Activated T-cell treated with anti-CD3 and anti-CD28 coated beads for 4 hours (primary cell): Measurements from ENCODE around the gene SEL1L.
"Not testable (repeated sequence)": the region's sequence is repeated elsewhere in the genome, so short reads cannot be mapped to it uniquely, and the experiment has no call there.

Experiments
- DNase-seq: peaks from one replicate; pipeline ENCODE4 v3.0.0-alpha.2; 2020

The SEL1L gene

DNA sequence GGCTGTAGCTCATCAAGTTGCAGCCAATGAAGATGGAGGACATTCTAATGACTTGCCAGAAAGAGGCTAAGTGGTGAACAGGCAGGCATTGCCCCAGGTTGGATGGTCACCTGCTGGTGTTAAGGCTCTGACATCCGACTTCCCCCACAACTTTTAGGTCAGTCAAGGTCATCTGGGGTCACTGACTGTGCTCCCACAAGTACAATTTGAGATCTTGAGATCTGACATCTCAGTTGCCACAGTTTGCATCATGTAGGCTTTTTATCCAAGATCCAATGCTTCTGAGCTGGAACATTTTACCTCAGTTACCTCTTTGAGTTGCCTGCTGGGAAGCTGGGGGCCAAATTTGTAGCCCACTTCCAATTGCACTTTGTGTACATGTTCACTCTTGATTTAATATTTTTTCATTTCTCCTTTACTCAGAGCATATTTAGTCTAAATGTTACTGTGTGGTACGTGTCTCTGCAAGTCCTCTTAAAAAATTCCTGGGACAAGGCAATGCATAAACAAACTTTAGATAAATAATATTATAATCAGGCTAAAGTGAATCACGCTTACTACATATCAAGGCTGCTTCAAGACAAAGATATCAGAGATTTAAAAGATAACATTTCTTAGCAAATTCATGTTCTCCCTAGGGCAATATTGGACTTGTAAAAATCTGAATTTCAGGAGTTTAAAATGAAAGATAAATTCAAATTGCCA is 61.4 kb downstream of the SEL1L start:
- no peak for DNase-seq

DNA sequence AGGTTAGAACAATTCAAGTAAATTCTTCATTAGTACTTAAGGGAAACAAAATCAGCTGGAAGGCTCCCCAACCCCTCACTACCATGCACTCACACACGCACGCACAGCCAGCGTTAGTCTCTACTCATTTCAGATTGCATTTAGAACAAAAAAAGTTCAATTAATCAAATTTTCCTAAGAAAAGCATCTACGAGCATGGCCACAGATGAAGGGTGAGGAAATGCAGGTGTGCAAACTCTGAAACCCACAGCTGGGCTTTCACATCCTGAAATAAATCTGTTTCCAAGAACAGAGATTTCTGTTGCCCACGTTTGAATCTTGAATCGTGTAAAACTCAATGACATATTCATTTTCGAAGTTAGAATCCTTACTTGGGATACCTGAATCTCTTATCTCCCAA is 62.6 kb downstream of the SEL1L start:
- DNase-seq: no peak

DNA sequence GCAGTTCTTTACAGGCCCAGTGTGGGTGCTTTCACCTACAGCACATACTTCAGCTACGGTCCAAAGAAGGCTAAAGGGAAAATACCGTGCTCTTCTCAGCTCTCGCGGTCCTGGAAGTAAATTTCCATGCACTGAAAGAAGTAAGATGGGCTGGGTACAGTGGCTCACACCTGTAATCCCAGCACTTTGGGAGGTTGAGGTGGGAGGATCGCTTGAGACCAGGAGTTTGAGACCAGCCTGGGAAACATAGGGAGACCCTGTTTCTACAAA is 63.2 kb downstream of the SEL1L start:
- not testable (repeated sequence) for DNase-seq

DNA sequence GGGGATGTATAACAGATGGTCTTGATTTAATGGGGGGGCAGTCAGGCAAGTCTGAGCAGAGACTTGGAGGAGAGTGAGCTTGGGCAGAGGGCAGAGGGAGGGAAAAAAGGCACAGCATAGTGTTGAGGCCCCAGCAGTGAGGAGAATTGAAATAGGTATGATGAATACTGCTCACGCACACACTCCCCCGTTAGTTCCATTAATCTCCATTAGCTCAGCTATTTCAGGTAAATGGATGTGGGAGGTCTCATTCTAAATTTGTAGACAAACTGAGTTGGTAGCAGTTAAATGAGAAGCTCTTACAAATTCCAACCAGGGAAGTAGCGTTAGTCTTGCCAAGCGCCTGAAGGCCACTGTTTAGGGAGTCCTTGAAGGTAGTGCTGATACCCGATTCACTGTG is 66.8 kb downstream of the SEL1L start:
- no peak for DNase-seq

DNA sequence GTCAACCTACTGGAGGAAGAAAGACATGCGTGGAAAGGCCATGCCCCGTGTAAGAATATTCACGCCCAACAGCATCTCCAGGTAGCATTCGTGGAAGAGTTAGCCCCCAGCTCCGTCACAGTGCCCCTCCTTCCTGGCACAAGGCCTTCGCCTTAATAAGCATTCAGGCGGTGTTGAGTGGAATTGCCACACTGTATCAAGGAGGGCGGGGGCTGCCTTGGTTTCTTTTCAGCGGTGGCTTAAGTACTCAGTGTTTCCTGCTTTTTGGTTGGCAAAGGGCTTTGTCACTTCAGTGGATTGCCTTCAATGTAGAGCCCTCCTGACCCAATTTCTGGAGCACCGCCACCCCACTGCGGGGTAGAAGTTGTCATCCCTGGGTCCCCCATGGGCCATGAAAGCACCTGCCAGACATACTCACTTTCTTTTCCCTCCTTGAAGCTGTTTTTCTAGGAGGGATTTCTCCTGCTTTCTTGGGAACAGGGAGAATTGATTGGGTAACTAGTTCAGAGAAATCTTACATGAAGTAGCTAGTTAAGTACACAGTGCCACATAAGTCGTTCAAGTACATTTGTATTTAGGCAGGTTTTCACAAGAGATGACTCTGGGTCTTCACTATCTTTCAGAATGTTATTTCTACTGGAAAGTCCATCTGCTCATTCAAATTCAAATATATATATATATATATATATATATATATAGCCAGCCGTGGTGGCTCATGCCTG is 68.0 kb downstream of the SEL1L start:
- no peak for DNase-seq

DNA sequence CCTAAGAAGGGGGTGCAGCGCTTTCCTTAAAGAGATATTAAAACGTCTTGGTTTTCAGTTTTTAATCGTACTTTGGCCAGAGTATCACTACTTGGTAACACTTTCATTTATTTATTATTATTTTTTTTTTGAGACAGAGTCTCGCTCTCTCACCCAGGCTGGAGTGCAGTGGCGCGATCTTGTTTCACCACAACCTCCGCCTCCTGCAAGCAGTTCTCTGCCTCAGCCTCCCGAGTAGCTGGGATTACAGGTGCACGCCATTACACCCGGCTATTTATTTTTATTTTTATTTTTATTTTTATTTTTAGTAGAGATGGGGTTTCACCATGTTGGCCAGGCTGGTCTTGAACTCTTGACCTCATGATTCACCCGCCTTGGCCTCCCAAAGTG is 68.7 kb downstream of the SEL1L start:
- DNase-seq: not testable (repeated sequence)

DNA sequence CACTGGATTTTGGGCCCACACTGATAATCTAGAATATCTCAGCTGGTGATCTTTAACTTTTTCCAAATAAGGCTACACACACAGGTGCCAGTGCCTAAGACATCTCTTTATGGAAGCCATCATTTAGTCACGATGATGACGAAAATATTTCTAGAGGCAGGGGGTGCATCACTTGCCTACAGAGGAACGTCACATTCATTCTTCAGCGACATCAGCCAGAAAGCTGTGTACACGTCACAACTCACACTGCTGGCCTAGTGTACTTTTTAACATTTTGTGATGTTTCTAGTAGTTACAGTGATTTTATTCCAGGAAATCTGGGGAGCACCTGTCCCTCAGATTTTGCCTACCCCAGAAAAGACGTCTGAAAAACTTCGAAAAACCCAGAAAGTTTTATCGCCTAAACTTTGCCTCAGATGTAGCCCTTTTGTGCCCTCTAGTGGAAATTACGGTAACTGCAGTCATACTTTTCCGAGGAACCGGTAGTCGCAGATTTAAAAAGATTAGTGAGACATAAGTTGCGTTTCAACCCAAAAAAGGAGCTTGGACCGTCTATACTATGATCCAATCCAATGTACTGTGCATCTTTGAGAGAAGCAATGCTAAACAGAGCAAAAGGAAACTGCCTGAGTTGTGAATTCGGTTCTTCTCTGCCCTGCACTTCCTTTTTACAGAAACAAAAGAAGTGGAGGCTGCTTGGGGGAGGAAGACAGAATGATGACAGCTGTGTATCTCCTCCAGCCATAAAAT is 69.2 kb downstream of the SEL1L start:
- DNase-seq: peak; percentile 64

DNA sequence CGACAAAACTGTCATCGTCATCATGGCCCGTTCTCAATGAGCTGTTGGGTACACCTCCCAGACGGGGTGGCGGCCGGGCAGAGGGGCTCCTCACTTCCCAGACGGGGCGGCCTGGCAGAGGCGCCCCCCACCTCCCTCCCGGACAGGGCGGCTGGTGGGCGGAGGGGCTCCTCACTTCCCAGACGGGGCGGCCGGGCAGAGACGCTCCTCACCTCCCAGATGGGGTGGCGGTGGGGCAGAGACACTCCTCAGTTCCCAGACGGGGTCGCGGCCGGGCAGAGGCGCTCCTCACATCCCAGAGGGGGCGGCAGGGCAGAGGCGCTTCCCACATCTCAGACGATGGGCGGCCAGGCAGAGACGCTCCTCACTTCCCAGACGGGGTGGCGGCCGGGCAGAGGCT is 71.3 kb downstream of the SEL1L start:
- DNase-seq: not testable (repeated sequence)

DNA sequence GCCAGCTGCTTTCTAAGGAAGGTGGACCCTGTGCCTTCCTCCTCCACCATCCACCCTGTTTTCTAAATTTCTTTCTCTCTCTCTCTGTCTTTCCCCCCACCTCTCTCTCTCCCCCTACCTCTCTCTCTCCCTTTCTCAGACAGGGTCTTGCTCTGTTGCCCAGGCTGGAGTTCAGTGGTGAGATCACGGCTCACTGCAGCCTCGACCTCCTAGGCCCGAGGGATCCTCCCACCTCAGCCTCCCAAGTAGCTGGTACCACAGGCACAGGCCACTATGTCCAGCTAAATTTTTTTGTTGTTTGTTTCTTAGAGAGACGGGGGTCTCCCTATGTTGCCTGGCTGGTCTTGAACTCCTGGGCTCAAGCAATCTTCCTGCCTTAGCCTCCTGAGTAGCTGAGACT is 73.7 kb downstream of the SEL1L start:
- DNase-seq: no peak

DNA sequence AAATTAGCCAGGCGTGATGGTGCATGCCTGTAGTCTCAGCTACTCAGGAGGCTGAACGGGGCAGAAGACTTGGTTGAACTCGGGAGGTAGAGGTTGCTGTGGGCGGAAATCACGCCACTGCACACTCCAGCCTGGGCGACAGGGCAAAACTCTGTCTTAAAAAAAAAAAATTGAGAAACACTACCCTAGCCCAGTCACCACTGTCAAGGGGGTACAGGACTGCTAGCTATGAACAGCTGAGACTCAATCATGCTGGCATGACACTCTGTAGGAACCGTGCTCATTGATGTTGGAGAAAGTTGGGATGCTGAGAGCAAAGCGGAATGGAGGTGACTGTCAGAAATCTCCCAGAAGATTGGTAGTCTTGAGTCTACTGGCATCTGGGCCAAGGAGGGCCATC is 75.3 kb downstream of the SEL1L start:
- no peak for DNase-seq

DNA sequence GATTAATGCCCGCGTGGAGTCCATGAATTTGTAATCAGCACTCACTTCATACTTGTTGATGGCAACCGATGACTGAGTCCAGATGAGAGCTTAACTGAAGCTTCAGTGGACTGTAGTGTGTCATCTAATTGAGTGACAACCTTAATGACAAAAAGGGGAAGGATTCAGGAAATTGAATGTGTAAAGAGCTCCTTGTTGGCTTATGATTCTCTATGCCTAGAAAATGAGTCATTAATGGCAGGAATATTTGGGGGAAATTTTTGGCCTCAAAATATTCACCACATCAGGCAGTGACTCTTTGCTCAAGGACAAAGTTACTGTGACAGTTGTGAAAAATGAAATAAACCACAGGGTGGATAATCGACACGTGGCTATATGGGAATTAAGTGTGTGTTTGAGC is 78.3 kb downstream of the SEL1L start:
- DNase-seq: no peak

DNA sequence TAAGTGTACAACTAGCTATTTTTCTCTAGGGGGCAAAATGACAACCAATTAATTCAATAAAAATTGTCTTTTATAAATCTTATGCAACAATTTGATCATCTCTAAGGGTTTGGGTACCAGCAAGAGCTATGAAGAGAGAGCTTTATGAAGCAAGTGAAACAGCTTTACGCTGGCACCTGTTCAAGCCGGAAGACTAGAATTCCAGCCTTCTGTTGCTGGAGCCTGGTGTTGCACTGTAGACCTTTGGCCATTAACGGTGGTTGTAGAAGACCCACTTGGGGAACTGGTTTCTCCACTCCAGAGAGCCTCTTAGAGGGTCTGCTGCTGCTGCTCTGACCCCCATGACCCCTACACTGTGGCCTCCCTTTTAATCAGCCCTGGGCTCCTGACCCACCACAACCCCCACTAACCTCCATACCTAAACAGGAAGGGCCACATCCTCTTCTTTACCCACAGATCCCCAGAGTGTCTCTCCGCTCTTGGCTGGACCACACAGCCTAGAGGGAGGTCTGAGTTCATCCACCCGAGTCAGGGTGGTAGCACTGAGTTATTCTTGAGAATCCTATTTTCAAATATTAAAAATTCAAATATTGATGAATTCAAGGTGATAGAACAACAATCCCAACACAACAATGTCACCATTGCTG is 79.0 kb downstream of the SEL1L start:
- DNase-seq: no peak

DNA sequence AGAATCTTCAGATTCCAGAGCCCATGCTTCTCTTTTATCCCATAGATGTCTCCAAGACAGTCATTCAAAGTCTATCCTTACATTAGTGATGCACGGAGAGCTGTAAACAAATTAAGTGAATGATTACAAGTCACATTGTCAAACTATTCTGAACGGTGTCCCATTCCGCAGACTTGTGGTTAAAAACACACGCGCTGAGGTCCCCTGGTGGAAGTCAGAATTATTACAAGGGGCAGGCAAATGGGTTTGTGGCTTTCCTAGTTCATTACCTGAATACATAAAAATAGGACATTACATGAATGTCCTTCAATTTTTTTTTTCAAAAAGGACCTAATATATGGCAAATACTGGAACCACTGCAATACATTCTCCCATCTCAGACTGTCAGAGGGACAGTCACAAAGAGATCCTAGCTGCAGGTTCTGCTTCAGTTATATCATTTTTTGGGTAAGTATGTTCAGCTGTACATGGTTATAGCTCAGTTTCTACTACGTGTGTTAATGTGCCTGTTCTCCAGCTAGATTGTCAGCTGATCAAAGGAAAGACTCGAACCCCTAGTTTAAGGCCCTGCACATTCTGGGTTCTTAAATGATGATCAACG is 80.4 kb downstream of the SEL1L start:
- DNase-seq: peak; percentile 39

DNA sequence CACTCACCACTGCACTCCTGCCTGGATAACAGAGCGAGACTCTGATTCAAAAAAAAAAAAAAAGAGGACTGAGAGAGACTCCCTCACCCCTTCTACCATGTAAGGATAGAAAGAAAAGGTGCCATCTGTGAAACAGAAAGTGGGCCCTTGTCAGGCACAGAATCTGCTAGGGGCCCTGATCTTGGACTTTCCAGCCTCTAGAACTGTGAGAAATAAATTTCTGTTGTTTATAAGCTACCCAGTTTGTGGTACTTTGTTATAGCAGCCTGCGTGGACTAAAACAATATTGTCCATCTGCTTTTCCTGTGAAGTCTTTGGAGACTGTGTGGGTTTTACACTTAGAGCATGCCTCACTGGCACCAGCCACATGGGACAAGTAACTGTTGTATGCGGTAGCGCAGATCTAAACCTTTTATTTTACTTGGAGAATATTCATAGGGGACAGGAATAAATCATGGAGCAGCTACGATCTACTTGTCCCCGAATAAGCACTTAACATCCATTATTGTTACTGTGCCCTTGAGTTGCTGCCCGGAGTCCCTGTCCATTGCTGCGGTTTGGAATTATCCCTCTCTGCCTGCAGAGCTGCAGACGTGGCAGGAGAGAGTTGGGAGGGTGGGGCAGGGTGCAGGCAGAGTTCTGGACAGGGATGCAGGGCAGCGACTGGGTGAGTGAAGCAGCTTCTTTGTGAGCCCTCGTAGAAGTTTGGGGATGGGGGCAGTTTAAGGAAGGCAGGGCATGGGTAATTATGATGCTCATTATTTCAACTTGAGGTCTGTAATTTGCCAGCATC is 81.1 kb downstream of the SEL1L start:
- no peak for DNase-seq

DNA sequence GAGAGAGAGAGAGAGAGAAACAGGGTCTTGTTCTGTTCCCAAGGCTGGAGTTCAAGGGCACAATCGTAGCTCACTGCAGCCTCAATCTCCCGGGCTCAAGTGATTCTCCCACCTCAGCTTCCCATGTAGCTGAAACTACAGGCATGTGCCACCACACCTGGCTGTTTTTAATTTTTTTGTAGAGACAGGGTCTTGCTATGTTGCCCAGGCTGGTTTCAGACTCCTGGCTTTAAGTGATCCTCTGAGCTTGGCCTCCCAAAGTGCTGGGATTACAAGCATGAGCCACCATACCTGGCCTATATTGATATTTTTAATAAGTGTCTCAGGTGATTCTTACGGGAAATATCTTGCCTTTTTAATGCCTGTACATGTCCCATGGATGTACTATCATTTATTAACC is 82.7 kb downstream of the SEL1L start:
- no peak for DNase-seq

DNA sequence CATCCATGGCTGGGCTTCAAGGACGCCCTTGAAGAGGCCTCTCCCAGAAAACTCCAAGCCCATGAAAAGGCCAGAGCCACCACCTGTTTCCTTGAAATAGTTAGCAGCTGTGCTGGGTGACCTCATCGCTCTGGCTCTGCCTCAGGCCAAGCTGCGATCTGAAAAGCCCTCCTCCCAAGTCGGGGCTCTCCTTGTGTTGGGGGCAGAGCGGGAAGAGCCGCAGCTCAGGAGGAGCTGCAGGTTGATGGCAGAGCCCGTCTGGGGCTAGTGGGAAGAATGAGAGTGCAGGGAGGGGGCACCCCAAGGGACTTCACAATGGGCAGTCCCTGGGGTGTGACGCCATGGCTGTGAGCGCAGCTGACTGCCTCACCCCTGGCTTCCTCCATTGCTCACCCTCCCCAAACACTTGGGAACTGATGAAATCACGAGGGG is 83.5 kb downstream of the SEL1L start:
- DNase-seq: no peak

DNA sequence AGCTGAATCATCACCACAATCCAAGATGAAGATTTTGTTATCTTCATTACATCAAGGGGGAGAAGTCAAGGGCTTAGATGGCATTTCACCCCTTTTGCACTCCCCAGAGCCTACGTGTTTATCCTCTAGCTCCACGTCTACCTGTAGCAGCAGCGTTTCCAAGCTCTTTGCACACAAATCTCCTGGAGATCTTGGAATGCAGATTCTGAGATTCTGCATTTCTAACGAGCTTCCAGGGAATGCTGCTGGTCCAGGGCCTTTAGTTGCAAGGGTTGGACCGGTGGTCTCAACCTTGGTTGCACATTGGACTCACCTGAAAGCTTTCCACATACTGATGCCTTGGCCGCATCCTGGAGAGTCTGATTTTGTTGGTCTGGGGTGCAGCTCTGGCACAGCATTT is 84.1 kb downstream of the SEL1L start:
- no peak for DNase-seq

DNA sequence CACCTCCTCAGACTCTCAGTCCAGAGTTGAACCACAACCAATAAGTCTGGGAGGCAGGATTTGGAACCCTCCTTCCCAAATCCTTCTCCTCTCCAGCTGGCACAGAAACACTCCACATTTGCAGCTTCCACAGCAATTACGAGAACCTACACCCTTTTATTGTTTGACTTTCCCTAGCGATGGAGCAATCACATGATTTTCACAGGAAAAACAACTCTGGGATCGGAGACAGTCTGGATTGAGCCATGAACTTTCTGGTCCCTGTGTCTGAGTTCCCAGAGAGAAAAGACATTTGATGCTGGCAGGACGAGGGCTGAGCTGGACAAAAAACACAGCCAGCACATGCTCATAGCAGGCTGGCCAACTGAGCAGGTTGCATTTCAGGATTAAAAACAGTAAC is 84.5 kb downstream of the SEL1L start:
- DNase-seq: no peak

DNA sequence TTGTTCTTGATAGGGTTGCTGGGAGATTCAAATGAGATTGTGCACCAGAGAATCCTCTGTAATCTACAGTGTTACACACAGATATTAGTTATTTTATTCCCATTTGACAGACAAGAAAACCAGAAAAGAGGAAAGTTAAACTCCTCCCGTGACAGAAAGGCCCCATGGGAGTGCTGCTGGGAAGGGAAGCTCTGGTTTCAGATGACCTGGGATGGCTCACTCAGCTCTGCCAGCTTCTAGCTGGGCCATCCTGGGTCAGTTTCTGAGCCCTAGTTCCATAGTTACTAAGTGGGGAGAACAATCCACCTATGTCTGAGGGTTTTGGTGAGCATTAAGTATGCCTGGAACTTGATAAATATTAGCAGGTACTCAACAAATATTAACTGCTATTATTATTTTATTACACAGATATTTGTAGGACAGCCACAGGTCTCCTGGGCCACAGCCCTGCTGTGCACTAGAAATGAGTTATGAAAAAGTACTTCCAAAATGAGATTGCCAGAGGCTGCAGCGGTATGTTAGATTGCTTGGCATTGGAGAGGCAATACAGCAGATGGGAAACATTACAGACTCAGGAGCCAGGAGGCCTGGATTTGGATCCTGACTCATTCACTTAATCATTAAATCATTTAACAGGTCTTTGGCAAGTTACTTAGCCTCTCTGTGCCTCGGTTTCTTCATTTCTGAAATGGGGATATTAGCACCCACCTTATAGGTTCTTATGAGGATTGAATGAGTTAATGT is 86.5 kb downstream of the SEL1L start:
- DNase-seq: no peak

DNA sequence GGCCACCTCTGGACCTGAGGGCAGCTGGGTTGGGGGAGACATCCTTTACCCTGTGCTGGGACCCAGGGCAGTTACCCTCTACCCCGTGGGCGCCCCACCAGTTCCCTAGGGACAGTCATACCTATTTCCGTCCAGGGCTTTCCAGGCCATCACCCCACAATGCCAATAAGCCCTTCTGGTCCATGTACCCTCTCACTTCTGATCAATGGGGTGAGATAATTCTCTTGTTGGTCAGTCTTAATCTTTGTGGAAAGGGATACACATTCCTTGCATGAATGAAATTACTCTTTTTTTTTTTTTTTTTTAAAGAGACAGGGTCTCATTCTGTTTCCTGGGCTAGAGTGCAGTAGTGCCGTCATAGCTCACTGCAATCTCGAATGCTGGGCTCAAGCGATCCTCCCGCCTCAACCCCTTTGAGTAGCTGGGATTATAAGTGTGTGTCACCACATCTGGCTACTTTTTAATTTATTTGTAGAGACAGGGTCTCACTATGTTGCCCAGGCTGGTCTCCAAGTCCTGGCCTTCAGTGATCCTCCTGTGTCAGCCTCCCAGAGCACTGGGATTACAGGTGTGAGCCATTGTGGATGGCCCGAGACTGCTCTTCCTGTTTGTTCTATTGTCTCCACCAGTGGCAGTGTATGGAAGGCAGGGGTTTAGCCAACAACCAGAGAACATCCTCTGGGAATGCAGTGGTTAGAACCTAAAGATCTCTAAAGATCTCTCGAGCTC is 87.2 kb downstream of the SEL1L start:
- no peak for DNase-seq

DNA sequence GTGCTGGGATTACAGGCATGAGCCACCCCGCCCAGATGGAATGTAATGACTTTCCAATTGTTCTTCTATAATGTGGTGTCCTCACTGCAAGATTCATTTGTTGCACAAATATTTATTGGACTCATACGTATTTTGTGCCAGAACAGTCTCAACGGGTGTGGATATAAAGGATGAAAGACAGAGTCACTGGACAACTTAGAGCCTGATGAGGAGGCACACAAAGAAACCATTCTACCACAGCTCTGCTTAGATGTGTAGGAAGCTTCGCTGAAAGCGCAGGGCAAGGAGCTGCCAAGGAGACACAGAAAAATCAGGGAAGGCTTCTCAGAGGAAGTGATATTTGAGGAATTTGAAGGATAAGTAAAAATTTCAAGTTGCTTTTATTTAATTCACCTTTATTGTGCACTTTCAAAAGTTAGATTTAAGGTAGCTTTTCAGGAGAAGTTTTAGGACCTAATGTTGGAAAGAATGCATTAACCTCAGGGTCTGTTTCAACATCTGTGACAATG is 92.0 kb downstream of the SEL1L start:
- no peak for DNase-seq
